ELF-1 (cell line): ENCODE measurements around the gene ZKSCAN5.
A peak's percentile ranks its signal among the peaks of the same experiment; 100 is the strongest.
"Not testable (repeated sequence)": the region's sequence is repeated elsewhere in the genome, so short reads cannot be mapped to it uniquely, and the experiment has no call there.

ENCODE experiments used
- DNase-seq: peaks from one replicate; pipeline ENCODE4 v3.0.0-alpha.2; 2016; ENCODE audit warnings: low read depth, low spot score

Gene ZKSCAN5

DNA sequence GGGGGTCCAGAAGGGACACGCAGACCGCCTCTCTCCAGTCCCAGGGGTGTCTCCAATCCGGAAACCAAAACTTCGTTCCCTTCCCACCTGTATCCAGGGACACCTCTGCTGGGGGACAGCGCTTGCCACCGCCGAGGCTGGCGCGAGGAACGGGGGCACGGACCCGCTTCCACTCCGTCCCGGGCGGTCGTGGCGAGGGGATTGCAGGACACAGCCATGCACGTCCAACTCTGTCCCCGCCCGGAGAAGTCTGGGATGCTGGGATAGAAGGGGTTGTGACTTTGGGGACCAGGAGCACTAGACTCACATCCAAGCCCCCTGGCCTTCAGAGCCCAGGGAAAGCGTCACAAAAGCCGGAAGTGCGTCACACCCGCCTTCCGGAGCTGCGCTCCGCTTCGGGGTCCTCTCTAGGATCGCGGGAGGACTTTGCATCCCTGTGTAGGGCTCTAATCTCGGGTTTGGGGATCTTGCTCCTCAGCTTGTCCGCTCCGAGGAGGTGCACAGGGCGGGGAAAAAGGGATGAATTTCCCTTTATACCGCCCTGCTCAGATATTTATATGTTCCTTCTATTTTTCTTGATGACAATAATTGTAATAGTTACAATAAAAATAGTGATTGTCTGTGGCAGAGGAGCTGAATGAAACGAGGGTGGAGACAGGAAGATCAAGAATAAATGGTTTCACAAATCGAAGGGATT is 47.5 kb downstream of the ZKSCAN5 start, which contains the start of gene FAM200A:
Gene FAM200A, minus strand, starts transcription at position 348 of the 697 bp plus-strand sequence. CDS start 3,707 bp downstream, outside the sequence.
- peak; percentile 90 for DNase-seq

DNA sequence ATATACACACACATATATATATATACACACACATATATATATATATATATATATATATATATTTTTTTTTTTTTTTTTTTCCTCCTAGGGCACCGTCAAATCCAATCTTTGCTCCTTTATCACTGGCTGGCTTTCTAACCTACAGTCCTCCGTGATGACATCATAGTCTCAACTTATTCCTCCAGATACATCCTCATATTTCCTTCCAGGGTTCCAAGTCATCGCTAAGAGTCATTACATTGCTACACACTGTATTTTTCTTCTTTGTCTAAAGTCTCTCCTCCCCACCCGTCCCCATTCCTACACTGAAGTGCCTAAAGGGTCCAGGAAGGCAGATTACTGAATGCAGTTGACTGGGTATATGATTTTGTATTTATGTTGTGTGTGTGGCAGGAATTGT is 48.6 kb downstream of the ZKSCAN5 start:
- no peak for DNase-seq

DNA sequence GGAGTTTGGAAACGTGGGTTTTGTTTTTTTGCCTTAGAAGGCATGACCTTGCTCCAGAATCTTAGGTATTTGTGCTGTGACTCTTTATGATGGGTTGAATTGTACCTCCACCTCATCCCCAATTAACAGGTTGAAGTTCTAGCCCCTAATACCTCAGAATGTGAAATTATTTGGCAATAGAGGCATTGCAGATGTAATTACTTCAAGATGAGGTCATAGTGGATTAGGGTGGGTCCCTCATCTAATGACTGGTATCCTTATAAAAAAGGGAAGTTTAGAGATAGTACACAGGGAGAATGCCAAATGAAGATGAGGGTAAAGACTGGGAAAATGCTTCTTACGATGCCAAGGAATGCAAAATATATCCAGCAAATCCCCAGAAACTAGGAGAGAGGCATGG is 50.5 kb downstream of the ZKSCAN5 start:
- no peak for DNase-seq

DNA sequence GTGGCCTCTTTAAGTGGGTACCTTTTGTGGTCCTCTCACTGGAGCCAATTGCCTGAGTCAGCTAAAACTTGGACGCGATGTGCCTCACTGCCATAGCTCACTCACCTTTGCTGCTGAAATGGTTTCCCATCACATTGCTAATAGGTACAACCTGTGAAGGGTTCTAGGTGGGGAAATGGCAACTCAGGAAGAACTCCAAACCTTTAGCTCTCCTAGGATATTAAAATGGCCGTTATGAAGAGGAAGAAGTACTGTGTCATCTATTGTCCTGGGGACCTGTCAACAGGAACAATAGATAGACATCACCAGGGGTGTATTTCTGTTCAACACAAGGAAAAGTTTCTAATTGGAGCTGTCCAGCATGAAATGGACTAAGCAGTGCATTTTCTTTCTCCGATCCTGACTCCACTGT is 52.7 kb downstream of the ZKSCAN5 start:
- no peak for DNase-seq

DNA sequence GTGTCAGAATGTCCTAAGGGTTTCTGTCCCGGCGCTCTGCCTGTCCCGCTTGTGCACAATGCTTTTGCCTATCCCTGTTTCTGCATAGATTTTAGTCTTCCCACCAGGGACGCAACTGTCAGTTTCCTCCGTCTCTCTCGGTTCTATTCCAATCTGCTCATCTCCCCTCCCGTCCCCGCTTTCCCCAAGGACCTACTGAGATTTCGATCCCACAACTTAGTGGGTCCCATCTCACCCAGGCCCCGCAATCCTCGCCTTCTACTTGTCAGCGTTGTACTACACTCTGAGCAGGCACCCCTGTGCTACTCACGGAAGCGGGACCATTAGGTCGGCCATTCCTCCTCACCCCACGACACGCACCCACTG is 53.5 kb downstream of the ZKSCAN5 start:
- no peak for DNase-seq

DNA sequence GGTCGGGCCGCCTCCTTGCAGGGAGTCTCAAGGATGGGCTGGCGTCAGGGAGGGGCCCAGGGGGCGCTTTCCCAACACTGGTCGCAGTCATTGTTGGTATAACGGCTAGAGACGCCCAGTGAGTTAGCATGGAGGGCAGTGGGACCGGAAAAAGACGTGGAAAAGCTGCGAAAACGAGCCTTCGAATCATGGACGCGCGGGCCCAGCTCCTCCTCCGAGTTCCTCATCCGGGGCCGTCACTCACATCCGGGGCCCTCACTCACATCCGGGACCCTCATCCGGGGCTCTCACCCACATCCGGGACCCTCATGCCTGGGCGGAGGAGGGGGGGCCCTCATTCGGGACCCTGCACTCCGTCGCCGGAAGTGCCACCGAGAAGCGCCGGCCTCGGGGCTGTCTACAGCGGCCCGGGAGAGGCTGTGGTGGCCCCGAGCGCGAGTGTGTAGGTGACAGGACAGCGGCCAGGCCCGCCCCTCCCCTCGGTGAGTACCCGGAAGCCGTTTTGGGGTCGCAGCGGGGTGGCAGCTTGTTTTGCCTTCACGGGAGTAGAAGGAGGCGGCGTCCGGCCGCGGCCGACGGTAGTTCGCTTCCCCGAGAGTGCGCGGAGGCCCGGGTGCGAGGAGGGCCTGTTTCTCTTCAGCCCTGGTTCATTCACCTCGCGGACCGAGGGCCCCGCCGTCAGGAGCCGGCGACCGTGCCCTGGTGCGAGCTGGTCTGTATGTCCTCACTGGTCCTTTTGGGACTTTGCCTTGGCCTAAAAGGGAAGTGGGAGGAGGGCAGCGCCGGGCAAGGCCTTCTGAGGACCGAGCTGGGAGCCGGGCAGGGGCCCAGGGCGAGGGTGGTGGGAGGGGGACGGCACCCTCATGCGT is 54.1 kb downstream of the ZKSCAN5 start, which contains the start of gene ZNF655:
Gene ZNF655, plus strand, starts transcription at position 337 of the 869 bp plus-strand sequence. CDS start 1,918 bp downstream, outside the sequence.
- DNase-seq: peak; percentile 95

DNA sequence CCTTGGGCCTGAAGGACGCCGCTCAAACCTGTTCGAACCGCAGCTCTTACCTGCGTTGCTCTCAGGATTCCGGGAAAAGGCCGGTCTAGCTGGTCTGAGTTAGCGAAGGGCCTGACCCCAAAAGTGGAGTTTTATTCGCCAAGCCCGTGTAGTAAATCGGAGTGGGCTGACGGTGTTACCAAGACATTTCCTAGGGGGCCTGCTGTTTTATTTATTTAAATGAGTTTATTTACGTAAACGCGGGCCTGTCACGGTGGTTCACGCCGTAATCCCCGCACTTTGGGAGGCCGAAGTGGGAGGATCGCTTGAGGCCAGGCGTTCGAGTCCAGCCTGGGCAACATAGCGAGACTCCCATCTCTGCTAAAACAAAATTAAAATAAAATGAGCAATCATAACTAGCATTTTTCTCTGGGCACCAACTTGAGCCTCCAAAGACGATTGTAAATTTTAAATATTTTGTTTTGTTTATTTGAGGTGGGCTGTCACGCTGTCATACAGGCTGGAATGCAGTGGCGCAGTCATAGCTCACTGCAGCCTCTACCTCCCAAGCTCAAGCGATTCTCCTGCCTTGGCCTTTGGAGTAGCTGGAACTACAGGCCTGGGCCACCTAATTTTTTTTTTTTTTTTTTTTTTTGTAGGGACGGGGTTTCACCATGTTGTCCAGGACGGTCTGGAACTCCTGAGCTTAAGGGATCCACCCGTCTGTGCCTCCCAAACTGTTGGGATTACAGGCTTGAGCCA is 54.9 kb downstream of the ZKSCAN5 start:
- DNase-seq: peak; percentile 24

DNA sequence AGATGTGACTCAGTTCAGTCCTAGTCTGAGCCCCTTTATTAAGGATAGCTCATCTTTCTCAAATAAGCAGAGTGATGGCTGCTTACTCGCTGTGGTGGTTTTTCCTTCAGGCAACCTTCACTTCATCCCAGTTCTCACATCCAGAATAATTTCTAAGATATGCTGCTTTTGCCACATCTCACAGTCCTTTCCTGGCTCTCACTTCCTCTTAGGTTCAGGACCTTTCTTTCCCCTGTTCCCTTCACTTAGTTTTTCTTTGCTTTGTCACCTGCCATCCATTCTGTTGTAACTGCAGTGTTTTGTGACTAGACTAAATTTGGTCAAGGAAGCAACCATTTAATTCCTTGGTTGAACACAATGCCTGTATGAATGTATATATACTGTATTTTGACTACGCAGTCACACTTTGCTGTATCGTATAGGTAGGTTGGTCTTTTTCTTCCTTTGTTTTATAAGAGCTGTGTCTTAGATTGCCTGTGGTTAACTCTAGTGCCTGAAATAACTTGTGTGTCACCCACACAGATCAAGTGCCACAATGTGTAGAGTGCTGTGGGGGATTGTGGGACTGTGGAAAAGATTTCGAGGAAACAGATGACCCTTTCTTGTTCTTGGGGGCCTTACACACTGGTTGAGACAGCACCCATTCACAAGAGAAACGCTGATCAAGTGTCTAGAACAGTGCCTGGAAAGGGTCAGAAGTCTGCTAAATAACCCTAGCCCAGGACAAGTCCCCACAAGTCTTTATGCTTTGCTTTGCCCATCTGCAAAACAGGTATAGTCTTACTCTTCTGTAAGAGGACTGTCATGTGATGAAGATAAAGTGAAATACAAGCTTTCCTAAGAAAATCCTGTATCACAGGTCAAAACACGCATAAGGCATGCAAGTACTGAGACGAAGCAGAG is 56.6 kb downstream of the ZKSCAN5 start:
- DNase-seq: no peak

DNA sequence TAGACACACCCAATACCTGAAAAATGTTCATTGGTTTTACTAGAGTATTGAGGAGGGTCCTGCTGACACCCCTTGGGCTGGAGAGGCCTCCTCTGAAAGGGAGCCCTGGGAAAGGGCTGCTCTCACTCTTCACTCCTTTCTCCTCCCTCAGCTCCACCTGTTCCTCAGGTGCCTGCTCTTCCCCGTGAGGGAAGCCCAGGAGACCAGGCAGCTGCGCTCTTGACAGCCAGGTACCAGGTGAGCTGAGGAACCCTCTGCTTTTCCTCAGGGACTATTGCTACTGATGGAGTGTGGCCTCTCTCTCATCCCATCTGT is 57.2 kb downstream of the ZKSCAN5 start:
- no peak for DNase-seq

DNA sequence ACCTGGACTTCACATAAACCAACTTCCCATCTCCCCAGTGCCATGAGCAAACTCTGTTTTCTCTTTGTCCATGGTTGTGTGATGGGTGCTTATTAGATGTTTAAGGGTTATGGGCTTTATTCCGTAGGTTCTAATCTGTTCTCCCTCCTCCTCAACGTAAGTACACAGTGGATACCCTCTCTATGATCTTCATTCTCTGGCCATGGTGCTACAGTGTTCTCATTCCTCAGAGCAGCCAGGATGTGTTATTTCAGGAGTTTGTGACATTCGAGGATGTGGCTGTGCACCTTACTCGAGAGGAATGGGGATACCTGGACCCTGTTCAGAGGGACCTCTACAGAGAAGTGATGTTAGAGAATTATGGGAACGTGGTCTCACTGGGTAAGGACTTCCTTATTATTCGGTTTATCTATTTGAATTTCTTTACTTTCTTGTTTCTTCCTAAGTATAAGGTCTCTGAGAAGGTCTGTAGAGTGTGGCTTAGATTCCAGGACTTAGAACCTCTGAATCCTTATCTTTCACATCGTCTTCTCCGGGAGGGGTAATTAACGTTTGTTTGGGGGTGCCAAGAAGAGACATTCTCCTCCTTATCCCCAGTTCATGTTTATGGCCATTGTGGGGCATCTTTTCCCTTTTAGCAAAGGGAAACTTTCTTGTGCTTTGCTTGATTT is 57.8 kb downstream of the ZKSCAN5 start:
- no peak for DNase-seq

DNA sequence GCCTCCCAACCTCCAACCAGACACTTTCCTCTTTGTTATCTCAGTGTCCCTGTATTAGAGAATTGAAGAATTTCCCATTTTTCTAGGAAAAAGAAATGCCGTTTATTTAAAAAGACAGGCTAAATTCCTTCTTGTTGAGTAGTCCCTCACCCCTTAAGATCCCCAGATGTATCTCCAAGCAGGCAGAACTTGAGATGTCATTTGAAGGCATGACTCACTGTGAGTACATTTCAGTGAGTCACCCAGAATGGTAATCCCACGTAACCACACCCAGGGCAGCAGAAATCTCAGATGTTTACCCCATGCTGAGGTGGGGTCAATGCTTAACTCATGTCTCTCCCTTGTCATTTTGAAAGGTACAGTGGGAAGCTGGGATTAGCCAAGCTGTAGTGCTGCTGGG is 58.4 kb downstream of the ZKSCAN5 start:
- DNase-seq: peak; percentile 59

DNA sequence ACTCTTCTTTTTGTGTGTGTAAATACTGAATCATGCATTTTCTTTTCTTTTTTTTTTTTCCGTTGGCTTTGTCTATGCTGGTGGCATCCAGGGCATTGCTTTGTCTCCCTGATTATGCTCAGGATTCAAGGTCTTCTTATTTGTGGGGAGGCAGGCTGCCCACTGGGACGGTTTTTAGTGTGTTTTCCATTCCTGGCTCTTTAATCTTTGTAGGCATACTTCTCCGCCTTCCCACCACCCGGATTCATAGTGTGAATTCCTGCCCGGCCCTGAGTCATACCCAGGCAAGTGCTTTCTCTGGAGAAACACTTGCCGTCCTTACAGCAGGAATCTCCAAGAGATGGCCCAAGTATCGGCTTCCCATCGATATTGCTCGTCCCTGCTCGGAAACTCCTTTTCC is 59.2 kb downstream of the ZKSCAN5 start:
- DNase-seq: no peak

DNA sequence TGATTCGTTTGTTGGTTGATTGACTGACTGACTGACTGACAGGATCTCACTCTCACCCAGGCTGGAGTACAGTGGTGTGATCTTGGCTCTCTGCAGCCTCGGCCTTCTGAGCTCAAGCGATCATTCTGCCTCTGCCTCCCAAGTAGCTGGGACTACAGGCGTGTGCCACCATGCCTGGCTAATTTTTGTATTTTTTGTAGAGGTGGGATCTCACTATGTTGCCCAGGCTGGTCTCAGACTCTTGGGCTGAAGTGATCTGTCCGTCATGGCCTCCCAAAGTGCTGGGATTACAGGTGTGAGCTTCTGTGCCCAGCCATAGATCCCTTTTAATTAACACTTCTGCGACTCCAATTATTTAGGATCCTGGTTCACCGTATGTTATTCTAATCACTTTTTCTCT is 64.3 kb downstream of the ZKSCAN5 start:
- not testable (repeated sequence) for DNase-seq

DNA sequence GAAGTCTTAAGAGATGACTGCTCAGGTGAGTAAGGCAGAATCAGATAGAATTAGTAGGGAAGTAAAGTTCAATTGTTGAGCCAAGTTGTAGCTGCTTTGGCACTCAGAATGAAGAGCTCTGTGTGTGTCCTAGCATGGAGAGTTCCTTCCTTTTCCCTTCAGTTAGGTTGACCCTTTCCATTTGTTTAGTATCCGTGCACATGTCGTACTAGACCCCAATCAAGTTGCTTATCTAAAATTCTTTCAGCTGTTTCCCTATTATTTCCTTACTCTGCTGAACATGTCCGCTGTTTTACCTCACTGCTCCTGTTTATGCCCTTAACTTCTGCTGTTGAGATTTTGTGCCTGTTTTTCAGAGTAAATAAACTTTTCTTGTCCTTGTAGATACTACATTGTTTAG is 67.3 kb downstream of the ZKSCAN5 start:
- DNase-seq: no peak

DNA sequence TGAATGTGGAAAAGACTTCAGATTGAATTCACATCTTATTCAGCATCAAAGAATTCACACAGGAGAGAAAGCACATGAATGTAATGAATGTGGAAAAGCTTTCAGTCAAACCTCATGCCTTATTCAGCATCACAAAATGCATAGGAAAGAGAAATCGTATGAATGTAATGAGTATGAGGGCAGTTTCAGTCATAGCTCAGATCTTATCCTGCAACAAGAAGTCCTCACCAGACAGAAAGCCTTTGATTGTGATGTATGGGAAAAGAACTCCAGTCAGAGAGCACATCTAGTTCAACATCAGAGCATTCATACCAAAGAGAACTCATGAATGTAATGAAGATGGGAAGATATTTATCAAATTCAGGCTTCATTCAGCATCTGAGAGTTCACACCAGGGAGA is 68.8 kb downstream of the ZKSCAN5 start:
- DNase-seq: no peak

DNA sequence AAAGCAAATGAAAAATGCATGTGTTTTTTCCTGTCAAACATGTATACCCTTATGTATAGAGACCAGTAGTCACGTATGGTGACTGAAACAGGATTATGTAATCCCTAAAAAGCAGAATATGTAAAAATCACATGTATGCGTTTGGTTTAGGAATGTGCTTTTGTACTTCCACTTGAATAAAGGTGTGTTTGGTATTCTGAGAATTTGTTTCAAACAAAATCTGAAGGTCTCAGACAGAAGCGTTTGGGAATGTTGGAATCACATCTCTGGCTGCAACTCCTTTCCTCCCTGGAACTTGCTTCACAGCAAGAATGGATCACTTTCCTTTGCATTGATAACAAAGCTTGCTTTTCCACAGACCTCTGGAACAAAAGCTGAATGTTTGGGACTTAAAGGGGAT is 71.8 kb downstream of the ZKSCAN5 start:
- no peak for DNase-seq

DNA sequence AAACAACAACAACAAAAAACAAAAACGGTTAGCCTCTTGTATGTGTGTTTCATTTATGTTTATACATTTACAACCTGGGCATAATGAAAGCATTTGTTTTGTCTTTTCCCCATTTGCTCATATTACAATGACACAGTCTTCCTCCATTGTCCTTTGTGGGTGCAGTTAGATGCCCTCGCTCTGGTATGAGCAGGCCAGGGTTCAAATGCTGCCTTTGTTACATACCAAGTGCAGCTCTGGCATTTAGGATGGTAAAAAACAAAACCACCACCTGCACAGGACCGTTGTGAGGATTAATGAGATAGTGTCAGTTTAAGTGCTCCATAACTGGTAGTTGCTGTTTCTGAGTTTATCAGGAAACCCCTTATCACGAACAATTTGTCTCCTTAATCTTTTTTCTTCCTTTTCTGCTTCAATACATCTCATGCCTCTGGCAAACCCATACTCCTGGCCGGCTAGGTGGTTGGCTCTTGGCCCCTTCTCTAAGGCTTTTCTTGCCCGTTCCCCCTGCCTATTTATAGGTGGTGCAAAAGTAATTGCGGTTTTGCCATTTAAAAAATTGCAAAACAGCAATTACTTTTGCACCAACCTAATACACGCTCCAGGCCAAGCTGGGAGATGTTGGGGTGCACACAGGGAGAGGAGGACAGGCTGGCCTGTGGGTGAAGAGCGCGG is 75.0 kb downstream of the ZKSCAN5 start:
- DNase-seq: no peak

DNA sequence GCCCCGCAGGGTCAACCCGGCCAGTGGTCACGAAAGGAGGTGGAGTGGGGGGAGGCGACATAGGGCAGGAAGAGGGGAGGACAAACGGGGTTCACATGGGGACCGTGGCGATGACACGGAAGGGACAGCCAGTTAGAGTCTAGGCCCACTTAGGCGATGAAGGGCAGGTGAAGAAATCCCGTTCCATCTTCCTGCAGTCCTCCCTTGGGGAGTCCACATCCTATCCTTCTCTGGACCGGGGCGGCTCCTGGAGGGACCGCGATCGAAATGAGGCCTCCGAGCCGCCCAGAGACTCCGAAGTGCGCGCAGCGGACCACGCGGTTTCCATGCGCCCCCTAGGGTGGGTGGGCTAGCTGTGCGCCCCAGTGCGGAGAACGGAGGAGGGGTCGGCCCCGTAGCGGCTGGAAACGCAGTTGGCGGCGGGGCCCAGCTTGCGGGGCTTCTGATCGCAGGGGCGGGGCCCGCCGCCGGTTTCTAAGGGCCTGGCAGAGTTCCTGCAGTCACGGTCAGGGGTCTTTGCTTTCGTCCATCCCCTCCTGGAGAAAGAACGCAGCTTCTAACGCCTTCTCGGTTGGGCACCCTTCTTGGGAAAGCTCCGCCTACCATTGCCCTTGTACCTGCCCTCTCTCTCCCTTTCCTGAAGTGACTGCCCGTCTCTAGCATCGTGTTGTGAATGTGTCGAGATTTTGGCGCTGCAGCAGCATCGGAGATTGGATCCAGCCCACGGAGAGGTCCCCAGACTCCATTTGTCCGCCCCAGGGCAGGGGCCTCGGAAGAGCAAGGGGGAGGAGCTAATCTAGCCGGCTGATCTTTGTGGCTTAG is 75.7 kb downstream of the ZKSCAN5 start:
- DNase-seq: peak; percentile 81

DNA sequence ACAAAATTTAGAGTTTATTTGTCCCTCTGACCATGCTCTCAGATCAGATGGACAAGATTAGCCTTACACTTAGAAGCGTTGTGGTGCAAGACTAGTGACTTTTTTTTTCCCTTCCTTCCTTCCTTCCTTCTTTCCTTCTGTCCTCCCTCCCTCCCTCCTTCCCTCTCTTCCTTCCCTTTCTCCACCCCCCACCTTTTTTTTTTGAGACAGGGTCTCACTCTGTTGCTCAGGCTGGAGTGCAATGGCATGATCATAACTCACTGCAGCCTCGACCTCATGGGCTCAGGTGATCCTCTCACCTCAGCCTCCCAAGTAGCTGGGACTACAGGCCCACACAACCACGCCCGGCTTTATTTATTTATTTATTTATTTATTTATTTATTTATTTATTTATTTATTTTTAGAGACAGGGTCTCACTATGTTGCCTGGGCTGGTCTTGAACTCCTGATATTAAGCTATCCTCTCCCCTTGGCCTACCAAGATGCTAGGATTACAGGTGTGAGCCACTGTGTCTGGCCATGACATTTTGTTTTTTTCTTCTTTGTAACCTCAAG is 76.4 kb downstream of the ZKSCAN5 start:
- DNase-seq: not testable (repeated sequence)
